Thyroid gland (tissue), 4 donors: ENCODE measurements around the gene PARD3B. TPM values are rescaled to one million over a fixed set of nuclear protein-coding genes. Genes with fewer than 3 reads are reported as not detected.

Experiments
- DNase-seq, 2 donors: peaks; one replicate each; pipeline ENCODE4 v3.0.0-alpha.2; 2019
- H3K27ac ChIP-seq, 3 donors: fragments of 200-600 bp; sonication (generic); 1 replicate in 2 of 3; 2 replicates in 1 of 3; pipeline ENCODE4 v1.5.1; 2016 to 2019; ENCODE audit warnings: mild to moderate bottlenecking in 1 of 3, moderate library complexity in 1 of 3
- H3K27me3 ChIP-seq: fragments of 200-600 bp; sonication (generic); one replicate; pipeline ENCODE4 v1.5.1; 2019
- H3K36me3 ChIP-seq, 2 donors: fragments of 200-600 bp; sonication (generic); one replicate each; pipeline ENCODE4 v1.5.1; 2016 to 2019
- H3K4me1 ChIP-seq, 2 donors: fragments of 200-600 bp; sonication (generic); one replicate each; pipeline ENCODE4 v1.5.1; 2017 to 2019
- H3K4me3 ChIP-seq, 3 donors: fragments of 200-600 bp; sonication (generic); replicated peaks in 1 of 3; 1 replicate in 2 of 3; 2 replicates in 1 of 3; pipeline ENCODE4 v1.5.1; 2016; ENCODE audit warnings: mild to moderate bottlenecking in 1 of 3
- H3K9me3 ChIP-seq: fragments of 200-600 bp; sonication (generic); one replicate; pipeline ENCODE4 v1.5.1; 2017
- CTCF ChIP-seq, 6 experiments: fragments of 200-600 bp in 3 of 6; fragments of 450-650 bp in 3 of 6; sonication (generic) in 3 of 6; IDR thresholded peaks; one replicate each; pipeline ENCODE4 v1.5.1; 2016 to 2019; ENCODE audit warnings: antibody characterized with exemption in 6 of 6, mild to moderate bottlenecking in 2 of 6, inconsistent platforms in 1 of 6, moderate library complexity in 1 of 6
- POLR2A ChIP-seq, 2 donors: fragments of 450-650 bp; IDR thresholded peaks; one replicate each; pipeline ENCODE4 v1.6.1; 2017; ENCODE audit warnings: antibody characterized with exemption in 2 of 2, mild to moderate bottlenecking in 2 of 2, moderate library complexity in 1 of 2
- WGBS, 2 donors: methylation state at CpG; one replicate each; pipeline ENCODE4 v1.1.5; 2017; 5-methylcytosine and 5-hydroxymethylcytosine counted together
- intact Hi-C: fragments of 100-400 bp; cut with DNase I; formaldehyde crosslinking; loops from one replicate; pipeline ENCODE4 v1.15.1; 2023
- total RNA-seq, 4 donors: library from RNA; depleted of rRNA; stranded (reverse); fragments of >200 nt; gene quantifications; one replicate each; pipeline ENCODE4 v1.2.3, GENCODE V29; 2016

The PARD3B gene
- total RNA-seq, 4 donors from 2014 or later: 27.0 to 43.4 (median 34.6) TPM

- no peaks in the 10 kb centered on the region for H3K9me3 ChIP-seq
- no peaks in the 10 kb centered on the region for H3K27me3 ChIP-seq
- H3K36me3 ChIP-seq: no peaks in the 10 kb centered on the region
- DNase-seq: no peak
- H3K27ac ChIP-seq: no peak overlapping the region
- 15 to 33% methylated on average over 2 of the region's 2 CpGs for WGBS, 2 donors
- TF ChIP-seq CTCF (IDR thresholded peaks at IDR 0.05): no peak
- TF ChIP-seq POLR2A (IDR thresholded peaks at IDR 0.05): no peak
- no peak overlapping the region for H3K4me3 ChIP-seq
- intact Hi-C loops: no loop called here
- peaks cover 0 to 5% of the 10 kb centered on the region in 2 donors for H3K4me1 ChIP-seq
These were observed 355.2 kb downstream of the PARD3B start for GRCh38 chr2:204900487-204900886.

- Histone ChIP-seq H3K27ac (no peak overlapping the region), H3K9me3 (no peaks in the 10 kb centered on the region), H3K4me1 (peaks cover 0 to 5% of the 10 kb centered on the region in 2 donors), H3K4me3 (no peak overlapping the region), H3K27me3 (no peaks in the 10 kb centered on the region), H3K36me3 (no peaks in the 10 kb centered on the region)
- 92 to 100% methylated on average over 1 of the region's 1 CpG for WGBS, 2 donors
- TF ChIP-seq POLR2A (IDR thresholded peaks at IDR 0.05) (no peak), CTCF (IDR thresholded peaks at IDR 0.05) (no peak)
- intact Hi-C loops: no loop called here
- peak; percentile 6 to 17 for DNase-seq
These were observed 355.6 kb downstream of the PARD3B start for GRCh38 chr2:204900910-204901309.

- 60 to 100% methylated on average over 1 of the region's 1 CpG for WGBS, 2 donors
These were observed 356.3 kb downstream of the PARD3B start for GRCh38 chr2:204901591-204901990.

GRCh38 chr2:204909791-204910190 is 364.5 kb downstream of the PARD3B start:
- no peaks in the 10 kb centered on the region for H3K9me3 ChIP-seq
- WGBS, 2 donors: 91% methylated on average over 2 of the region's 2 CpGs

More at GRCh38 chr2:204901591-204901990, 356.3 kb downstream of the PARD3B start:
- DNase-seq: no peak
- H3K9me3 ChIP-seq: no peaks in the 10 kb centered on the region
- no peak overlapping the region for H3K27ac ChIP-seq
- intact Hi-C loops: no loop called here
- no peaks in the 10 kb centered on the region for H3K36me3 ChIP-seq
- no peaks in the 10 kb centered on the region for H3K27me3 ChIP-seq
- peaks cover 0 to 5% of the 10 kb centered on the region in 2 donors for H3K4me1 ChIP-seq
- H3K4me3 ChIP-seq: no peak overlapping the region
- TF ChIP-seq CTCF (IDR thresholded peaks at IDR 0.05) (no peak), POLR2A (IDR thresholded peaks at IDR 0.05) (no peak)

GRCh38 chr2:204913312-204913711 is 368.0 kb downstream of the PARD3B start:
- Histone ChIP-seq H3K9me3 (no peaks in the 10 kb centered on the region), H3K27ac (no peak overlapping the region), H3K36me3 (no peaks in the 10 kb centered on the region), H3K4me1 (no peaks in the 10 kb centered on the region), H3K27me3 (no peaks in the 10 kb centered on the region), H3K4me3 (no peak overlapping the region)
- 87 to 90% methylated on average over 3 of the region's 3 CpGs for WGBS, 2 donors
- intact Hi-C loops: no loop called here
- no peak for DNase-seq
- TF ChIP-seq POLR2A (IDR thresholded peaks at IDR 0.05) (no peak), CTCF (IDR thresholded peaks at IDR 0.05) (no peak)

More at GRCh38 chr2:204909791-204910190, 364.5 kb downstream of the PARD3B start:
- TF ChIP-seq POLR2A (IDR thresholded peaks at IDR 0.05): no peak
- no peak for TF ChIP-seq CTCF (IDR thresholded peaks at IDR 0.05)
- no peaks in the 10 kb centered on the region for H3K36me3 ChIP-seq
- no peak overlapping the region for H3K4me3 ChIP-seq
- intact Hi-C loops: no loop called here
- no peaks in the 10 kb centered on the region for H3K4me1 ChIP-seq
- DNase-seq: no peak
- no peak overlapping the region for H3K27ac ChIP-seq
- no peaks in the 10 kb centered on the region for H3K27me3 ChIP-seq
